Naive thymus-derived CD4-positive, alpha-beta T cell (primary cell): Measurements from ENCODE around the gene INO80. TPM values are rescaled to one million over a fixed set of nuclear protein-coding genes. Genes with fewer than 3 reads are reported as not detected.
A peak's percentile ranks its signal among the peaks of the same experiment; 100 is the strongest.

Experiments
- ATAC-seq: fragments of 150-1000 bp; cut with Tn5 transposase; 2 replicates; pipeline ENCODE4 v1.10.0; 2021; ENCODE audit warnings: mild to moderate bottlenecking, moderate library complexity
- CTCF ChIA-PET: fragments of 350-600 bp; sonication (Branson Sonifier 250); formaldehyde crosslinking; loops from one replicate; lab custom pipeline; 2021; ENCODE audit warnings: antibody characterized with exemption; lab: Charles Lee
- POLR2A ChIA-PET: fragments of 350-600 bp; sonication (Branson Sonifier 250); formaldehyde crosslinking; loops from one replicate; lab custom pipeline; 2021; ENCODE audit warnings: antibody characterized with exemption, inconsistent platforms; lab: Charles Lee
- DNase-seq, 9 donors: peaks; one replicate each; pipeline versions ENCODE4 v3.0.0 to v3.0.0-alpha.2; 2020 to 2022; ENCODE audit warnings: mixed read lengths in 1 of 9
- H3K27ac ChIP-seq: one replicate; pipeline ENCODE4 v1.7.0; 2013; ENCODE audit warnings: mild to moderate bottlenecking, low read depth, low read length, moderate library complexity
- H3K27me3 ChIP-seq, 2 donors: one replicate each; pipeline ENCODE4 v1.7.0; 2013; ENCODE audit warnings: low read length in 2 of 2, mild to moderate bottlenecking in 2 of 2, moderate library complexity in 2 of 2; ENCODE audit not compliant: control insufficient read depth in 2 of 2, insufficient read depth in 2 of 2
- H3K36me3 ChIP-seq, 3 experiments: 1 replicate in 2 of 3; 2 replicates in 1 of 3; pipeline ENCODE4 v1.7.0; 2013; ENCODE audit warnings: low read length in 3 of 3, mild to moderate bottlenecking in 3 of 3, moderate library complexity in 1 of 3; ENCODE audit not compliant: insufficient read depth in 3 of 3, control insufficient read depth in 2 of 3
- H3K4me1 ChIP-seq, 2 donors: one replicate each; pipeline ENCODE4 v1.7.0; 2013; ENCODE audit warnings: low read length in 2 of 2, mild to moderate bottlenecking in 2 of 2, moderate library complexity in 1 of 2; ENCODE audit not compliant: control insufficient read depth in 2 of 2, insufficient read depth in 2 of 2
- H3K4me3 ChIP-seq: 2 replicates; pipeline ENCODE4 v1.7.0; 2013; ENCODE audit warnings: mild to moderate bottlenecking, low read length
- H3K9me3 ChIP-seq, 3 experiments: 1 replicate in 2 of 3; 2 replicates in 1 of 3; pipeline ENCODE4 v1.7.0; 2013; ENCODE audit warnings: low read length in 3 of 3; ENCODE audit not compliant: control insufficient read depth in 2 of 3
- H3K27ac Mint-ChIP-seq, 9 donors: one replicate each; pipeline ENCODE4 v1.8.0; 2020 to 2022; ENCODE audit warnings: mixed read lengths in 9 of 9, mild to moderate bottlenecking in 8 of 9, moderate library complexity in 5 of 9, inconsistent platforms in 2 of 9
- H3K27me3 Mint-ChIP-seq, 5 donors: one replicate each; pipeline ENCODE4 v1.8.0; 2021 to 2022; ENCODE audit warnings: mixed read lengths in 5 of 5, mild to moderate bottlenecking in 1 of 5
- H3K36me3 Mint-ChIP-seq, 5 donors: one replicate each; pipeline ENCODE4 v1.8.0; 2020 to 2022; ENCODE audit warnings: mixed read lengths in 5 of 5, mild to moderate bottlenecking in 3 of 5, inconsistent platforms in 1 of 5
- H3K4me1 Mint-ChIP-seq, 7 donors: one replicate each; pipeline ENCODE4 v1.8.0; 2020 to 2022; ENCODE audit warnings: mixed read lengths in 7 of 7, mild to moderate bottlenecking in 3 of 7, inconsistent platforms in 1 of 7
- H3K4me3 Mint-ChIP-seq, 10 donors: one replicate each; pipeline ENCODE4 v1.8.0; 2020 to 2022; ENCODE audit warnings: mild to moderate bottlenecking in 10 of 10, mixed read lengths in 10 of 10, moderate library complexity in 6 of 10, inconsistent platforms in 2 of 10
- H3K9me3 Mint-ChIP-seq, 11 donors: one replicate each; pipeline ENCODE4 v1.8.0; 2020 to 2022; ENCODE audit warnings: mixed read lengths in 11 of 11, mild to moderate bottlenecking in 4 of 11, inconsistent platforms in 1 of 11, moderate library complexity in 1 of 11
- intact Hi-C, 2 donors: fragments of 100-400 bp; cut with micrococcal nuclease; formaldehyde crosslinking; loops; one replicate each; pipeline ENCODE4 v1.15.1; 2023
- polyA plus RNA-seq, 2 donors: library from polyadenylated mRNA; unstranded; fragments of 300-500 nt; fragmentation: Illumina TruSeq; gene quantifications; one replicate each; pipeline ENCODE4 v1.2.3, GENCODE V29; 2021
- total RNA-seq, 6 experiments: library from RNA in 5 of 6; stranded (reverse) in 5 of 6; gene quantifications; 1 replicate in 5 of 6; 2 replicates in 1 of 6; pipeline ENCODE4 v1.2.3 and lab custom pipeline; 2021 to 2026

The INO80 gene
- total and polyA plus RNA-seq, 7 experiments from 2014 or later = 3.8 to 36.5 (median 30.7) TPM

GRCh38 chr15:40941068-40941527, 175.0 kb downstream of the INO80 start:
- H3K4me3 Mint-ChIP-seq = peak overlapping the region in 9 of 10 donors; percentile 41 to 95 (median 65)
- ATAC-seq (no peak), DNase-seq (peak in 1 of 9 donors; percentile 21)
- POLR2A ChIA-PET = interaction anchor here (0.8 to 4.5 kb wide), 5 partner anchors 9 to 34 kb away, joined by 3 to 34 read pairs (median 23); partner anchors contain the start of gene CHAC1
- no peaks in the 10 kb centered on the region for H3K9me3 ChIP-seq
- no peaks in the 10 kb centered on the region for H3K36me3 ChIP-seq
- H3K4me1 ChIP-seq = peaks cover 12 to 27% of the 10 kb centered on the region in 2 donors
- CTCF ChIA-PET = interaction anchor here (0.8 to 5.0 kb wide), 7 partner anchors 10 to 83 kb away, joined by 3 to 44 read pairs (median 4); partner anchors contain the start of genes CHAC1 and DLL4
- H3K36me3 Mint-ChIP-seq = no peaks in the 10 kb centered on the region
- peaks cover 0 to 2% (median 0%) of the 10 kb centered on the region in 11 donors for H3K9me3 Mint-ChIP-seq
- no peaks in the 10 kb centered on the region for H3K27me3 ChIP-seq
- peak overlapping the region; percentile 75 for H3K27ac ChIP-seq
- H3K27ac Mint-ChIP-seq = peak overlapping the region; percentile 21 to 92 (median 88)
- H3K4me1 Mint-ChIP-seq = peaks cover 17 to 45% (median 44%) of the 10 kb centered on the region in 7 donors
- H3K4me3 ChIP-seq = no peak overlapping the region
- intact Hi-C loops = no loop called here
- H3K27me3 Mint-ChIP-seq = no peaks in the 10 kb centered on the region

DNA sequence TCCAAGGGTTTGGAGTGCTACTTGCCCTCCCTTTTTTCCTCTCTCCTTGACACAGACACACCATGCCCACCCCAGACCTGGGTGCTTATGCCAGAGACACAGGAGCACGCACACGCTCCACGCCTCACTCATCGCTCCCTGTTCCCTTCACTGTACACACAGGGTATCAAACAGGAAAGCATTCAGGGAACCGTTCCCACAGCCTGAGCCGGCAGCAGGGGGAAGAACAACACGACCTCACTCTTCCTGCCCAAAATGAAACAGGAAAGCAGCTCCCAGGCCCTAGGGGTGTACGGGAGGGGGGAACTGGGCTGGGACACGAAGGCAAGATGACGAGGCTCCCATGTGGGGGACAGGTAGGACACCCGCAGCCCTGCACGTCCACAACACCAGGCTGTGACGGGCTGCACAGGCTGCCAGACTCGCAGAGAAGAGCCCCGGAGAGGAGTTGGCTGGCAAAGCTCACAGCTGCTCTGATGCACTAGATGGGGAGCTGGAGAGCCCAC, 175.7 kb downstream of the INO80 start:
- intact Hi-C loops = no loop called here
- Mint-ChIP-seq H3K27me3 (no peaks in the 10 kb centered on the region), H3K36me3 (no peaks in the 10 kb centered on the region), H3K4me1 (peaks cover 17 to 44% (median 40%) of the 10 kb centered on the region in 7 donors), H3K9me3 (peaks cover 0 to 2% (median 0%) of the 10 kb centered on the region in 11 donors), H3K4me3 (peak overlapping the region; percentile 6 to 95 (median 61)), H3K27ac (peak overlapping the region; percentile 42 to 92 (median 88))
- no peaks in the 10 kb centered on the region for H3K36me3 ChIP-seq
- ATAC-seq (no peak), DNase-seq (peak in 2 of 9 donors; percentile 23 to 28)
- no peaks in the 10 kb centered on the region for H3K9me3 ChIP-seq
- H3K27me3 ChIP-seq = no peaks in the 10 kb centered on the region
- no peak overlapping the region for H3K4me3 ChIP-seq
- H3K27ac ChIP-seq = no peak overlapping the region
- peaks cover 12 to 27% of the 10 kb centered on the region in 2 donors for H3K4me1 ChIP-seq
- POLR2A ChIA-PET = interaction anchor here (3.0 to 4.5 kb wide), 3 partner anchors 12 to 33 kb away, joined by 23 to 34 read pairs (median 26); partner anchors contain the start of gene CHAC1
- CTCF ChIA-PET = interaction anchor here (0.7 to 5.0 kb wide), 7 partner anchors 10 to 165 kb away, joined by 3 to 44 read pairs (median 6); partner anchors contain the start of genes CHAC1 and DLL4

- Mint-ChIP-seq H3K4me3 (no peak overlapping the region), H3K9me3 (peaks cover 0 to 2% (median 0%) of the 10 kb centered on the region in 11 donors), H3K27ac (peak overlapping the region in 5 of 9 donors; percentile 17 to 85 (median 34)), H3K4me1 (peaks cover 9 to 36% (median 32%) of the 10 kb centered on the region in 7 donors), H3K36me3 (no peaks in the 10 kb centered on the region), H3K27me3 (peaks cover 1 to 4% (median 2%) of the 10 kb centered on the region in 5 donors)
- H3K36me3 ChIP-seq = no peaks in the 10 kb centered on the region
- ChIA-PET POLR2A (no interaction called here), CTCF (interaction anchor here (0.7 to 5.0 kb wide), 3 partner anchors 9 to 34 kb away, joined by 4 to 44 read pairs (median 4); no protein-coding TSS in a partner anchor)
- intact Hi-C loops = loop anchor here in 1 of 2 donors (1.0 to 2.0 kb wide), 3 partner anchors 14 to 246 kb away; partner anchors contain the start of gene CHAC1
- no peaks in the 10 kb centered on the region for H3K27me3 ChIP-seq
- ATAC-seq (no peak), DNase-seq (peak in 1 of 9 donors; percentile 29)
- no peak overlapping the region for H3K27ac ChIP-seq
- no peak overlapping the region for H3K4me3 ChIP-seq
- H3K9me3 ChIP-seq = no peaks in the 10 kb centered on the region
- peaks cover 12 to 23% of the 10 kb centered on the region in 2 donors for H3K4me1 ChIP-seq
These were observed 177.6 kb downstream of the INO80 start for GRCh38 chr15:40938536-40938870.

DNA sequence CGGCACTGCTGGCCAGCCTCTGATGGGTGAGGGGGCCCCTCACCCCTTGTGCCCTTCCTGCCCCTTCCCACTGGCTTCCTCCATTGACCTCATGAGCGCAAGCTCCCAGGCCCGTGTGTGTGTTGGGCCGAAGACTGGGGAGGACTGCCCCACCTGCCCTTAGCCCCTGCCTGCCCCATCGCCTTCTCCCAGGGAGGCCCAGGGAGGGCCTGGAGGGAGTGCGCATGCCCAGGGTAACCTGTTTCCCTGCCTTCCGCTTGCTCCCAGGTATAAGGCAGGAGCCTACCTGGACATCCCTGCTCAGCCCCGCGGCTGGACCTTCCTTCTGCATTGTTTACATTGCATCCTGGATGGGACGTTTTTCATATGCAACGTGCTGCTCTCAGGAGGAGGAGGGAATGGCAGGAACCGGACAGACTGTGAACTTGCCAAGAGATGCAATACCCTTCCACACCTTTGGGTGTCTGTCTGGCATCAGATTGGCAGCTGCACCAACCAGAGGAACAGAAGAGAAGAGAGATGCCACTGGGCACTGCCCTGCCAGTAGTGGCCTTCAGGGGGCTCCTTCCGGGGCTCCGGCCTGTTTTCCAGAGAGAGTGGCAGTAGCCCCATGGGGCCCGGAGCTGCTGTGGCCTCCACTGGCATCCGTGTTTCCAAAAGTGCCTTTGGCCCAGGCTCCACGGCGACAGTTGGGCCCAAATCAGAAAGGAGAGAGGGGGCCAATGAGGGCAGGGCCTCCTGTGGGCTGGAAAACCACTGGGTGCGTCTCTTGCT, 178.1 kb downstream of the INO80 start:
- Mint-ChIP-seq H3K27me3 (peaks cover 6 to 8% (median 7%) of the 10 kb centered on the region in 5 donors), H3K9me3 (peaks cover 0 to 2% (median 0%) of the 10 kb centered on the region in 11 donors), H3K27ac (peak overlapping the region in 5 of 9 donors; percentile 17 to 77 (median 34)), H3K4me3 (no peak overlapping the region), H3K4me1 (peaks cover 7 to 34% (median 28%) of the 10 kb centered on the region in 7 donors), H3K36me3 (no peaks in the 10 kb centered on the region)
- H3K9me3 ChIP-seq = no peaks in the 10 kb centered on the region
- intact Hi-C loops = loop anchor here in 1 of 2 donors (1.0 to 2.0 kb wide), 3 partner anchors 15 to 246 kb away; partner anchors contain the start of gene CHAC1
- POLR2A ChIA-PET = no interaction called here
- ATAC-seq (peak; percentile 44), DNase-seq (peak in 4 of 9 donors; percentile 20 to 42 (median 38))
- CTCF ChIA-PET = interaction anchor here (0.7 to 5.0 kb wide), 2 partner anchors 8 to 33 kb away, joined by 4 to 44 read pairs; no protein-coding TSS in a partner anchor
- peaks cover 8 to 18% of the 10 kb centered on the region in 2 donors for H3K4me1 ChIP-seq
- no peak overlapping the region for H3K4me3 ChIP-seq
- H3K27me3 ChIP-seq = no peaks in the 10 kb centered on the region
- H3K27ac ChIP-seq = no peak overlapping the region
- H3K36me3 ChIP-seq = no peaks in the 10 kb centered on the region

DNA sequence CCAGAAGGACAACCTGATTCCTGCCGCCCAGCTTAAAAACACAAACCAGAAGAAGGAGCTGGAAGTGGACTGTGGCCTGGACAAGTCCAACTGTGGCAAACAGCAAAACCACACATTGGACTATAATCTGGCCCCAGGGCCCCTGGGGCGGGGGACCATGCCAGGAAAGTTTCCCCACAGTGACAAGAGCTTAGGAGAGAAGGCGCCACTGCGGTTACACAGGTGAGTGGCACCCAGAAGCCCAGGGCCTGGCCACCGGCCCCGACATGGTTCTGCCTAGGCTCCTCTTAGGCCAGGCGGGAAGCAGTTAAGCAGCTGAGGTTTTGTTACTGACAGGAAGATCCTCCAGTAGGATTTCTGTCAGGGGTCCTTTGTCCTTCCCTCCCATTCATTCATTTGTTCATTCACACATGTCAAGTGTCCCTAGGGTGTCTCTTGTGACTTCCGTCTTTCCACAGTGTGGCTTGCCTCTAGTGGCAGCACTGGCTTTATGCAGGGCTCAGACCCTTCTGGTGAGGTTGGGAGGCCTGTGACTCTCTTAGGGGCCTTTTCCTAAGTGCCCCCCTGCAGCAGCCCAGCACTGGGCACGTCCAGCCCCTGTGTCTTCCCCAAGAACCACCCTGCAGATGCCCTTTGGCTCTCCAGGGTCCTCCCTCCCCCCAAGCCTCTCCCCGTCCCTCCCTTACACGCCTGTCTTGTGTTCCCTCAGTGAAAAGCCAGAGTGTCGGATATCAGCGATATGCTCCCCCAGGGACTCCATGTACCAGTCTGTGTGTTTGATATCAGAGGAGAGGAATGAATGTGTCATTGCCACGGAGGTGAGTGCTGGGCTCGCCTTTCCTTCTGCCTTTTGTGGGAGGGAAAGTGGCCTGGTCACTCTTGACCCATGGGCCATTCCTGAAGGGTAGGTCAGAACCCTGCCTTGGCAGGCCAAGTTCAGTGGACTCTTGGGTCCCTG, 179.1 kb downstream of the INO80 start:
- POLR2A ChIA-PET = no interaction called here
- ATAC-seq (no peak), DNase-seq (no peak)
- peaks cover 0 to 26% (median 22%) of the 10 kb centered on the region in 7 donors for H3K4me1 Mint-ChIP-seq
- H3K4me3 ChIP-seq = no peak overlapping the region
- CTCF ChIA-PET = no interaction called here
- no peaks in the 10 kb centered on the region for H3K36me3 Mint-ChIP-seq
- H3K27ac ChIP-seq = no peak overlapping the region
- H3K27me3 Mint-ChIP-seq = peaks cover 10 to 12% (median 11%) of the 10 kb centered on the region in 5 donors
- no peaks in the 10 kb centered on the region for H3K36me3 ChIP-seq
- H3K9me3 ChIP-seq = no peaks in the 10 kb centered on the region
- intact Hi-C loops = no loop called here
- H3K4me1 ChIP-seq = peaks cover 0 to 10% of the 10 kb centered on the region in 2 donors
- H3K9me3 Mint-ChIP-seq = no peaks in the 10 kb centered on the region
- no peak overlapping the region for H3K27ac Mint-ChIP-seq
- H3K4me3 Mint-ChIP-seq = no peak overlapping the region
- H3K27me3 ChIP-seq = no peaks in the 10 kb centered on the region
